ENCODE data around the gene ABHD10.

ABHD10 gene

GRCh38 chr3:112019716-112020115 lies 40.9 kb downstream of the ABHD10 start:
- H3K4me3 ChIP-seq (ENCODE audit: low read depth, low read length) = no peak overlapping the region
- no peak for TF ChIP-seq CTCF (IDR thresholded peaks at IDR 0.05; ENCODE audit: borderline replicate concordance, insufficient read depth, low read depth, low read length)

- no peak overlapping the region for H3K4me3 ChIP-seq (ENCODE audit: low read depth, low read length)
- TF ChIP-seq CTCF (IDR thresholded peaks at IDR 0.05; ENCODE audit: borderline replicate concordance, insufficient read depth, low read depth, low read length) = no peak
Measured at GRCh38 chr3:112020674-112021085, 41.9 kb downstream of the ABHD10 start.

- no peak for TF ChIP-seq CTCF (IDR thresholded peaks at IDR 0.05; ENCODE audit: borderline replicate concordance, insufficient read depth, low read depth, low read length)
Measured at GRCh38 chr3:112027142-112027541, 48.3 kb downstream of the ABHD10 start.

GRCh38 chr3:112027826-112028225 lies 49.0 kb downstream of the ABHD10 start:
- H3K4me3 ChIP-seq (ENCODE audit: low read depth, low read length) = no peak overlapping the region
- TF ChIP-seq CTCF (IDR thresholded peaks at IDR 0.05; ENCODE audit: borderline replicate concordance, insufficient read depth, low read depth, low read length) = no peak

More at GRCh38 chr3:112027142-112027541, 48.3 kb downstream of the ABHD10 start:
- no peak overlapping the region for H3K4me3 ChIP-seq (ENCODE audit: low read depth, low read length)

GRCh38 chr3:112030901-112031300 lies 52.1 kb downstream of the ABHD10 start:
- TF ChIP-seq CTCF (IDR thresholded peaks at IDR 0.05; ENCODE audit: borderline replicate concordance, insufficient read depth, low read depth, low read length) = no peak
- no peak overlapping the region for H3K4me3 ChIP-seq (ENCODE audit: low read depth, low read length)

GRCh38 chr3:112032098-112032731 lies 53.4 kb downstream of the ABHD10 start:
- no peak overlapping the region for H3K4me3 ChIP-seq (ENCODE audit: low read depth, low read length)
- no peak for TF ChIP-seq CTCF (IDR thresholded peaks at IDR 0.05; ENCODE audit: borderline replicate concordance, insufficient read depth, low read depth, low read length)

GRCh38 chr3:112034436-112034835 lies 55.6 kb downstream of the ABHD10 start, which contains the start of gene TMPRSS7:
Gene TMPRSS7 (plus strand): TSS chr3:112034736. CDS start chr3:112034846, 110 bp downstream.
- H3K4me3 ChIP-seq (ENCODE audit: low read depth, low read length) = no peak within 1 kb of the TSS
- TF ChIP-seq CTCF (IDR thresholded peaks at IDR 0.05; ENCODE audit: borderline replicate concordance, insufficient read depth, low read depth, low read length) = no peak
